Sigmoid colon (tissue), 3 donors: ENCODE results near the gene TSEN2.

Experiments used
- CTCF ChIP-seq, 4 experiments: fragments of 450-650 bp in 3 of 4; fragments of 200-600 bp in 1 of 4; IDR thresholded peaks; one replicate each; pipeline ENCODE4 v1.5.1; 2016 to 2019; ENCODE audit warnings: antibody characterized with exemption in 4 of 4, mild to moderate bottlenecking in 3 of 4, moderate library complexity in 2 of 4
- POLR2A ChIP-seq, 2 donors: fragments of 450-650 bp; IDR thresholded peaks; one replicate each; pipeline ENCODE4 v1.6.1; 2016; ENCODE audit warnings: antibody characterized with exemption in 2 of 2, mild to moderate bottlenecking in 2 of 2, moderate library complexity in 2 of 2

DNA sequence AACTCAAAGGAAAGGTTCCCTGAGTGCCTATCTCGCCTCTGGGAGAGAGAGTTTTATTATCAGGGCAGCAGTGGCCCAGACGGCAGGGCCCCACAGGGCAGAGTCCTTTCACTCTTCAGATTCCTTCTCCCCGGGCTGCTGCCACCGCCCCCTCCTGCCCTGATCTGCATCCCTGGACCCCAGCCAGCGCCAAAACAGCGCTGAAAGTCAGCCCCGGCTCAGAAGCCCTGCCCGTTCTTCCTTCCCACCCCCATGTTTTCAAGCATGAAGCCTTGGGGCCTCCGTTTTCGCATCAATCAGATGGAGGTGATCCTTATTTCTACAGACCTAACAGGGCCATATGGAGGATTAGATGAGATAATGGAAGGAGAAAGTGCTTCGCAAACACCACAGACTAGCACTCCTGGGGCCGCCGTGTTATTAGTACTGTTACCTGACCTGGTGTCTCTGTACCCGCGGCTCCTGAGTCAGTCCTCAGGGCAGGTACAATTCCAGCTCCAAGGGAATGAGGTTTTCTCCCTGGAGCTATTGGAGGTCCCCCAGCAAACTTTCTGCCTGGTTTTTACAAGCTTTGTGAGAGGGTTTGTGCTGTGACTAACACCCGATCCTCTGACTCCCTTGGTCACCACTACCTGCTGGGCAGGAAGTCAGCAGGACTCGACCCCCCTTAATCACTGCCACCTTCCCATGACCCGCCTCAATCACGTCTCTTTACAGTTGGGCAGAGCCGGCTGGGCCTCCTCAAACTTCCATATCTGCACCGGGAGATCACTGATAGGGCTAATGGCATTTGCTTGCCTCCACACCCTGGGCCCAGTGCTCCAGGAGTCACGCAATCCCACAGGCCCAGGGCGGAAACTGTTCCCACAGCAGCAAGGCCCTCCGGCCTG lies 39.5 kb upstream of the TSEN2 start:
- peak in 1 of 2 donors; percentile 16 for TF ChIP-seq POLR2A (IDR thresholded peaks at IDR 0.05)
- TF ChIP-seq CTCF (IDR thresholded peaks at IDR 0.05) = no peak
